Muscle layer of duodenum (tissue), 2 donors: Measurements from ENCODE around the gene TEX14.

Experiments used
- H3K27ac ChIP-seq: one replicate; pipeline ENCODE4 v1.7.0; 2013; ENCODE audit warnings: mild to moderate bottlenecking, low read length
- H3K27me3 ChIP-seq: one replicate; pipeline ENCODE4 v1.7.0; 2013; ENCODE audit warnings: low read depth, mild to moderate bottlenecking, control low read depth, low read length
- H3K36me3 ChIP-seq, 2 donors: one replicate each; pipeline ENCODE4 v1.7.0; 2013; ENCODE audit warnings: low read length in 2 of 2, control low read depth in 1 of 2, mild to moderate bottlenecking in 1 of 2; ENCODE audit not compliant: insufficient read depth in 2 of 2, control insufficient read depth in 1 of 2
- H3K4me1 ChIP-seq, 2 donors: one replicate each; pipeline ENCODE4 v1.7.0; 2013; ENCODE audit warnings: low read length in 2 of 2, mild to moderate bottlenecking in 2 of 2, control low read depth in 1 of 2, moderate library complexity in 1 of 2; ENCODE audit not compliant: insufficient read depth in 2 of 2, control insufficient read depth in 1 of 2
- H3K4me3 ChIP-seq, 2 donors: one replicate each; pipeline ENCODE4 v1.7.0; 2013; ENCODE audit warnings: low read length in 2 of 2, low read depth in 1 of 2, mild to moderate bottlenecking in 1 of 2
- H3K9me3 ChIP-seq, 2 donors: one replicate each; pipeline ENCODE4 v1.7.0; 2013; ENCODE audit warnings: low read length in 2 of 2, control low read depth in 1 of 2, mild to moderate bottlenecking in 1 of 2; ENCODE audit not compliant: control insufficient read depth in 1 of 2
- donor health status: healthy.

TEX14 gene

DNA sequence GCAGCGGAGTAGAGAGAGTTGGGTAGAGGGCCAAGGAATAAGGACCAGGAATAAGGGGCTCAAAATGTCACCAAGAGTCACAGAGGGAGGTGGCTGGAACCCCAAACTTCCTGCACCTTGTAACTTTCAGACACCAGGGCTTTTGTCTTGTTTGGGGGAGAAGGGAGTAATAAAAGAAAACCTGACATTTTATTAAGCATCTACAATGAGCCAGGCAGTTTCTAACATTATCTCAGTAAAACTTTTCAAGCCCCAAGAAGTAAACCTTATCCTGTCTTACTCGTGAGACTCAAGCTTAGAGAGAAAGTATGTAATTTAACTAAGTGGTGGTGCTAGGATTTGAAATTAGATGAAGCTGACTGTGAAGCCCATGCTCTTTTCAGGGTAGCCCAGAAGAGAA is 176.6 kb downstream of the TEX14 start:
- peak overlapping the region; percentile 71 for H3K27ac ChIP-seq

DNA sequence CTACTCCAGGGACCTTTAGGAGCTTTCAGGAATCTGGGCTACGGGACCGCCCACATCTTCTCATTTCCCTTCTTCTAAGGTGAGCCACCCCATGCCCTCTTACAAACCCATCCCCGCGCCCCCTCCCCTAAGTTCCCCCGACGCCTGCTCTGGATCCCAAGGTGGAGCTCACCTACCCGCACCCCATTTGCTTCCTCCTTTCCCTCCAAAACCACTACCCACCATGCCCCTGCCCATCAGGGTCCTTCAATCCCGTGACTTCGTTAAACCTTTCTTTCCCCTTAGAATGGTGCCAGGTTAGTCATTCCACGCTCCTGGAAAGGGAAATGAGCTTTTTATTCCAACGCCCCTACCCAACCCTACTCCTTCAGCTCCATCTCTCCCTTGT is 177.1 kb downstream of the TEX14 start:
- Histone ChIP-seq H3K27me3 (no peaks in the 10 kb centered on the region), H3K4me3 (peak overlapping the region; percentile 52 to 77), H3K27ac (peak overlapping the region; percentile 71), H3K4me1 (peaks cover 20 to 36% of the 10 kb centered on the region in 2 donors), H3K9me3 (no peaks in the 10 kb centered on the region), H3K36me3 (peaks cover 27% of the 10 kb centered on the region in 2 donors)

More for the DNA sequence above, 176.6 kb downstream of the TEX14 start:
- Histone ChIP-seq H3K27me3 (no peaks in the 10 kb centered on the region), H3K9me3 (no peaks in the 10 kb centered on the region), H3K4me1 (peaks cover 20 to 36% of the 10 kb centered on the region in 2 donors), H3K36me3 (peaks cover 21 to 22% of the 10 kb centered on the region in 2 donors), H3K4me3 (peak overlapping the region; percentile 52 to 77)

DNA sequence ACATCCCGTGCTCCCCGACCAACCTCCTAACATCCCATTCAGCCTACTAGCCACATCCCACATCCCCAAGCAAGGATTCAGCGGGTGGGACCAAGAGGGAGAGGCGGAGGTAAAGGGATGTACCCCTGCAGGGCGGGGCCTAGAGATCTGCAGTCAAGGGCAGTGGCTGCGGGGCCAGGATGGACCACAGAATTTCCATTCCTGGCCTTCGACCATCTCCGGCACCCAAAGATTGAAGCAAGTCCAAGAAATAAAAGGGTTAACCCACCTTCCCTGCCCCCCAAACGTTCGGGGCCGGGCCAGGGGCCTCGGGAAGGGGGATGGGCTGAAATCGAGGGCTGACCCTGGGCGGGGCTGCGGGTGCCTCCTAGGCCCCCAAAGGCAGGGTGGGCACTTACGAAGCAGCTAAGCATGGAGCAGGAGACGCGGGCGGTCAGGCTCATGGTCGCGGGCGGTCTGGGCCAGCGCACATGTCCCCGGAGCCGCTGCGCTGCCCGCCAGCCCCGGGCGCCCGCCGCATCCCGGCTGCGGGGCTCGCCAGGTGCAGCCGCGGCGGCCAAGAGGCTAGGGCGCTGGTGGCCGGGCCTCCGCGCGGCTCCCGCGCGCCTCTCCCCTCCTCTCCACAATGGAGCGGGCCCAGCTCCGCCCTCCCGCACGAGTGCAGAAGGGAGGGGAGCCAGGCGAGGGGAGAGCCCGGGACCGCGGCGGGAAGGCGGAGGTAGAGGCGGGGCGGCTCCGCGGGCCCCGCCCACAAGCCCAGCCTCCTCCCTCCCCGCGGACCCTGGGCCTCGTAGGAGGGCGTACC is 177.7 kb downstream of the TEX14 start, which contains the start of gene MTMR4:
MTMR4 (minus strand) TSS at position 674 of the 805 bp plus-strand sequence; CDS start at position 443, 231 bp downstream.
- H3K27me3 ChIP-seq = no peaks in the 10 kb centered on the region
- peaks cover 20 to 36% of the 10 kb centered on the region in 2 donors for H3K4me1 ChIP-seq
- H3K9me3 ChIP-seq = no peaks in the 10 kb centered on the region
- H3K27ac ChIP-seq = peak within 1 kb of the TSS; percentile 71
- peaks cover 30 to 31% of the 10 kb centered on the region in 2 donors for H3K36me3 ChIP-seq
- H3K4me3 ChIP-seq = peak within 1 kb of the TSS; percentile 64 to 77

DNA sequence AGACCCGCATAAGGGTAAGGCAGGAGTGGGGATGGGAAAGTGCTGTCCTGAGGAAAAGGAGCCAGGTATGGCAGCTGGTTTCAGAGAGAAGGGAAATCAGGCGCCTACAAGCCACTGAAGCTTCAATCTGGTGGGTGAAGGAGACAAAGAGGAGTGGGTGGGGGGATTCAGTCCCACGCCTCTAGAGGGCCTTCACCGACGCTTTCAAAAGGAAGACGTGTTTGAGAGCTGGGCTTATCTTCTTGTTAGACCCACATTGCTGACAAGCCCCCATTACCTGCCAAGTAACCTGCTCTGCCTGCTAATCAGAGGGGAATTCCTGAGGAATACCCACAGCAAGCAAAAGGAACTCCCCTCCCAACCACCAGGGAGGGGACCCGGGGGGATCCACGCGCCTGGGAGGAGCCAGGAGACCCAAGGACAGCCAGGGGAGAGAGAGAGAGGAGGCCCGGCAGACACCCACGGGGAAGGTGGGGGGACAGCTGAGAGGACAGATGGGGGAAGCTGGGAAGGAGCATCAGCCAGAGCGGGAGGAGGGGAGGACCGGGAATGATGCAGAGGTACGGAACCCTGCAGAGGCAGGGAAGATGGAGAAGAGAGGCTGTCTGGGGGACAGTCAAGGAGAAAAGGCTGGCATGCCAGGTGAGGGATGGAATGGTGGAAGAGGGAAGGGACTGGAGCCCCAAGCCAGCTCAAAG is 178.4 kb downstream of the TEX14 start:
- Histone ChIP-seq H3K27me3 (no peaks in the 10 kb centered on the region), H3K9me3 (no peaks in the 10 kb centered on the region), H3K27ac (peak overlapping the region; percentile 50), H3K4me1 (peaks cover 20 to 36% of the 10 kb centered on the region in 2 donors), H3K4me3 (peak overlapping the region; percentile 64 to 77), H3K36me3 (peaks cover 38% of the 10 kb centered on the region in 2 donors)

DNA sequence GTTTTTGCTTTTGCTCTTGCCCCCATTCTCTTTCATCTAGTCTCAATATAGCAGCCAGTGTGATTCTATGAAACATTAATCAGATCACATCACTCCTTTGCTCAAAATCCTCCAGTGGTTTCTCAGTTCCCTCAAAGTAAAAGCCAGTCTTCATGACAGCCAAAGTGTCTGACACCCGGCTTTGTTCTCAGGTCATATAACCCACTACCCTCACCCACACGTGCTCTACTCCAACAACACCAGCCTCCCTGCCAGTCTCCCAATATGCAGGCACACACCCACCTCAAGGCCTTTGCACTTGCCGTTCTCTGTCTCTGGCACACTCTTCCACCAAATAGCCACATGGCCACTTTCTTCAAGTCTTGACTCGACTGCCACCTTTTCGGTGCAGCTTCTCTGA is 181.8 kb downstream of the TEX14 start:
- Histone ChIP-seq H3K4me1 (peaks cover 8 to 15% of the 10 kb centered on the region in 2 donors), H3K27ac (no peak overlapping the region), H3K9me3 (no peaks in the 10 kb centered on the region), H3K36me3 (peaks cover 60 to 71% of the 10 kb centered on the region in 2 donors), H3K27me3 (no peaks in the 10 kb centered on the region), H3K4me3 (no peak overlapping the region)

DNA sequence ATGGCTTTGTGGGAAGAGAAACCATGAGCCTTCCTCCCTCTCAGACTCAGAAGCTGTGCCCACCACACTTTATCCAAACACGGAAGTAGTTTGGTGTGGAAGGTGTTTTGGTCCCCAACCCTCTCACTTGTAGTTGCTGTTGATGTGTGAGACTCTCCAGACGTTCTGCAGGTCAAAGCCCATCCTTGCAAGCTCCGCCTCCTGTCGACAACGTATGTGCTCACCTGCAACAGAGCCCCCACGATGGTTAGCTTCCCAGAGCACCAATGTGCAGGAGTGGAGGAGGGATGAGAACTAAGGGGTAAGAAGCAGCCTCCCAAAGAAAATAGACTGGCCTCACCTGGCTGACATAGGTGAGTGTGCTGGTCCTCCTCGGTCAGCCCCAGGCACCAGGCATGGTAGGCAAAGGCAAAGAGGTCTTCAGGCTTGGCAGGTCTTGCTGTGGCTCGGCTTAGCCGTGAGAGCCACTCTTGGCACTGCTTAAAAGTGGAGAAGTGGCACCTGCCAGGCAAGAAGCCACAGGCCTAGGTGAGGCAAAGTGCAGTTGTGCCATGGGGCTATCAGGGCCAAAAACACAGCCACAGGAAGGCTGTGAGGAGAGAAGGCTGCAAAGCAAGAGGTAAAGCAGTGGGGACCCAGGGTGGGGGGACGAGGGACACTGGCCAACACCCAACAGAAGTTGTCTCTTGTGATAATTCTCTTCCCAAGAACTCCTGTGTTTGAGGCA is 183.3 kb downstream of the TEX14 start:
- Histone ChIP-seq H3K4me1 (peaks cover 1 to 3% of the 10 kb centered on the region in 2 donors), H3K27ac (no peak overlapping the region), H3K27me3 (no peaks in the 10 kb centered on the region), H3K9me3 (no peaks in the 10 kb centered on the region), H3K4me3 (no peak overlapping the region), H3K36me3 (peaks cover 75 to 87% of the 10 kb centered on the region in 2 donors)

DNA sequence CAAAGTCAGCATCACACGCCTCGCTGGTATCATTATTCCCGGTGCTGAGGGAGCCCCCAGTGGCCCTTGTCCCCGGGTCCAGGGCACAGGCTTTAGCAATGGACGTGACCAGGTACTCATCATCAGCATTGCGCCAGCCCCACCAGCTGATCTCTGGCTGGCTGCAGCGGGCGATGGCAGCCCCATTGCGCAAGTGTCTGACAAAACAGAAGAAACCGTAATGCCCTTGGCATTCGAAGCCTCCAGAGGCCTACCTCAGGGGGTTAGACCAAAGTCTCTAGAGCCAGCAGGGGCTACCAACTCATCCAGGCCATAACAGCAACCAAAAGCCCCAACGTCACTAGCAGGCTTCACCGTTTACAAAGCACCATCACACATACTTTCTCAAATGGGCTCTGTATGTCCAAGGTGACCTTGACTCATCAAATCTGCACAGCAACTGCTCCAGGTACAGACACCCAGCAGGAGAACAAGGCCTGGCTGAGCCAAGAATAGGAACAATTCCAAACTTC is 184.7 kb downstream of the TEX14 start:
- H3K27ac ChIP-seq = no peak overlapping the region
- H3K9me3 ChIP-seq = no peaks in the 10 kb centered on the region
- no peaks in the 10 kb centered on the region for H3K27me3 ChIP-seq
- H3K36me3 ChIP-seq = peaks cover 77 to 94% of the 10 kb centered on the region in 2 donors
- no peak overlapping the region for H3K4me3 ChIP-seq
- H3K4me1 ChIP-seq = no peaks in the 10 kb centered on the region
